Colonic mucosa (tissue), 4 donors: ENCODE data around the gene EPSTI1. TPM values are rescaled to one million over a fixed set of nuclear protein-coding genes. Genes with fewer than 3 reads are reported as not detected.
"Not testable (repeated sequence)": the region's sequence is repeated elsewhere in the genome, so short reads cannot be mapped to it uniquely, and the experiment has no call there.

Experiments used
- DNase-seq: peaks from one replicate; pipeline ENCODE4 v3.0.0-alpha.2; 2020
- H3K27ac ChIP-seq: fragments of 200-600 bp; one replicate; pipeline ENCODE4 v1.8.0; 2021
- H3K27me3 ChIP-seq: fragments of 200-600 bp; one replicate; pipeline ENCODE4 v1.8.0; 2021
- H3K36me3 ChIP-seq: fragments of 200-600 bp; one replicate; pipeline ENCODE4 v1.8.0; 2021
- H3K4me1 ChIP-seq: fragments of 200-600 bp; one replicate; pipeline ENCODE4 v1.8.0; 2021; ENCODE audit warnings: mild to moderate bottlenecking
- H3K4me3 ChIP-seq: fragments of 200-600 bp; one replicate; pipeline ENCODE4 v1.8.0; 2021
- H3K9ac ChIP-seq, 2 donors: one replicate each; pipeline ENCODE4 v1.7.0; 2013; ENCODE audit warnings: control low read depth in 2 of 2, low read depth in 2 of 2, low read length in 2 of 2
- H3K9me3 ChIP-seq: fragments of 200-600 bp; one replicate; pipeline ENCODE4 v1.8.0; 2021
- intact Hi-C: fragments of 100-400 bp; cut with DNase I; formaldehyde crosslinking; loops from one replicate; pipeline ENCODE4 v1.14.1; 2022
- total RNA-seq, 2 donors: library from RNA; stranded (reverse); fragmentation: NEBNext Ultra II Directional in 1 of 2; extraction: Animal tissue kit (Norgen Biotek cat#: 25700) in 1 of 2; gene quantifications; one replicate each; pipeline ENCODE4 v1.2.1, GENCODE V29; 2021
- TF ChIP-seq, protein P1 (sequence below): fragments of 200-600 bp; IDR thresholded peaks from one replicate; pipeline ENCODE4 v1.8.0; 2022; ENCODE audit warnings: antibody characterized with exemption, mild to moderate bottlenecking
- donor health status: healthy.
- donor health status: DM: no; HTN: no; CAD: no.
- donor health status: DM: no; HTN: no; CAD: no.

Gene EPSTI1
- total RNA-seq, 2 donors from 2014 or later = 5.4 to 16.8 TPM

- intact Hi-C loops = no loop called here
- Histone ChIP-seq H3K9me3 (no peaks in the 10 kb centered on the region), H3K4me3 (no peak overlapping the region), H3K9ac (no peak overlapping the region), H3K36me3 (no peaks in the 10 kb centered on the region), H3K27ac (no peak overlapping the region), H3K27me3 (no peaks in the 10 kb centered on the region), H3K4me1 (peaks cover 4% of the 10 kb centered on the region)
- TF ChIP-seq, protein P1, sequence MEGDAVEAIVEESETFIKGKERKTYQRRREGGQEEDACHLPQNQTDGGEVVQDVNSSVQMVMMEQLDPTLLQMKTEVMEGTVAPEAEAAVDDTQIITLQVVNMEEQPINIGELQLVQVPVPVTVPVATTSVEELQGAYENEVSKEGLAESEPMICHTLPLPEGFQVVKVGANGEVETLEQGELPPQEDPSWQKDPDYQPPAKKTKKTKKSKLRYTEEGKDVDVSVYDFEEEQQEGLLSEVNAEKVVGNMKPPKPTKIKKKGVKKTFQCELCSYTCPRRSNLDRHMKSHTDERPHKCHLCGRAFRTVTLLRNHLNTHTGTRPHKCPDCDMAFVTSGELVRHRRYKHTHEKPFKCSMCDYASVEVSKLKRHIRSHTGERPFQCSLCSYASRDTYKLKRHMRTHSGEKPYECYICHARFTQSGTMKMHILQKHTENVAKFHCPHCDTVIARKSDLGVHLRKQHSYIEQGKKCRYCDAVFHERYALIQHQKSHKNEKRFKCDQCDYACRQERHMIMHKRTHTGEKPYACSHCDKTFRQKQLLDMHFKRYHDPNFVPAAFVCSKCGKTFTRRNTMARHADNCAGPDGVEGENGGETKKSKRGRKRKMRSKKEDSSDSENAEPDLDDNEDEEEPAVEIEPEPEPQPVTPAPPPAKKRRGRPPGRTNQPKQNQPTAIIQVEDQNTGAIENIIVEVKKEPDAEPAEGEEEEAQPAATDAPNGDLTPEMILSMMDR = no peak
- DNase-seq = no peak
Observed at GRCh38 chr13:42996584-42996983, 4.5 kb upstream of the EPSTI1 start.

- H3K4me1 ChIP-seq = peaks cover 10% of the 10 kb centered on the region
- TF ChIP-seq, protein P1 = no peak
- H3K9me3 ChIP-seq = no peaks in the 10 kb centered on the region
- no peaks in the 10 kb centered on the region for H3K27me3 ChIP-seq
- no peak overlapping the region for H3K9ac ChIP-seq
- H3K4me3 ChIP-seq = no peak overlapping the region
- DNase-seq = no peak
- no peaks in the 10 kb centered on the region for H3K36me3 ChIP-seq
- intact Hi-C loops = no loop called here
- no peak overlapping the region for H3K27ac ChIP-seq
Observed at GRCh38 chr13:42994878-42995277, 2.8 kb upstream of the EPSTI1 start.

DNA sequence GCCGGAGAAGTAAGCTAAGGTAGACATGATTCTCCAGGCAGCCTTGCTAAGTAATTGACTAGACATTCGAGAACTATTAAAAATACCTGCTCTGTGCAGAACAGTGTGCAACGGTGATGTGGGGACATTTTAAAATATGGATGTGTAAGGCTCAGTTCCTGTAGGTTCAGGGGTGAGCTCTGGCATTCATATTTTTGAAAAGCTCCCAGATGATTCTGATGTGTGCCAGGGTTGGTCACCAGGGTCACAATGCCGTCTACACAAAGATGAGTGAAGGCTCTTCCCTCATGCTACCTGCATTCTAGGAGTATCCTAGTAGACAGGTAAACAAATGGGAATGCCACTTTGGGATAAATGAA is 702 bp upstream of the EPSTI1 start:
- TF ChIP-seq, protein P1 = no peak
- Histone ChIP-seq H3K9me3 (no peaks in the 10 kb centered on the region), H3K4me1 (peaks cover 12% of the 10 kb centered on the region), H3K4me3 (peak overlapping the region; percentile 64), H3K27ac (peak overlapping the region; percentile 99), H3K27me3 (no peaks in the 10 kb centered on the region), H3K9ac (peak overlapping the region; percentile 61 to 88), H3K36me3 (no peaks in the 10 kb centered on the region)
- DNase-seq = no peak
- intact Hi-C loops = no loop called here

GRCh38 chr13:42991233-42991897 is 676 bp downstream of the EPSTI1 start:
- DNase-seq = peak; percentile 50
- H3K4me1 ChIP-seq = peaks cover 12% of the 10 kb centered on the region
- H3K27me3 ChIP-seq, H3K9me3 ChIP-seq, intact Hi-C loops, H3K36me3 ChIP-seq: not testable (repeated sequence)
- H3K4me3 ChIP-seq = peak overlapping the region; percentile 64
- H3K9ac ChIP-seq = peak overlapping the region; percentile 61 to 88
- peak overlapping the region; percentile 99 for H3K27ac ChIP-seq

GRCh38 chr13:42990291-42991232 is 1.5 kb downstream of the EPSTI1 start:
- no peaks in the 10 kb centered on the region for H3K9me3 ChIP-seq
- peak overlapping the region; percentile 64 for H3K4me3 ChIP-seq
- peaks cover 12% of the 10 kb centered on the region for H3K4me1 ChIP-seq
- TF ChIP-seq, protein P1 = no peak
- intact Hi-C loops = no loop called here
- no peaks in the 10 kb centered on the region for H3K36me3 ChIP-seq
- no peak for DNase-seq
- H3K9ac ChIP-seq = peak overlapping the region; percentile 61 to 88
- peak overlapping the region; percentile 99 for H3K27ac ChIP-seq
- H3K27me3 ChIP-seq = no peaks in the 10 kb centered on the region
